ENCODE results near the gene TNRC6C.
"Not testable (repeated sequence)": the region's sequence is repeated elsewhere in the genome, so short reads cannot be mapped to it uniquely, and the experiment has no call there.

TNRC6C gene

DNA sequence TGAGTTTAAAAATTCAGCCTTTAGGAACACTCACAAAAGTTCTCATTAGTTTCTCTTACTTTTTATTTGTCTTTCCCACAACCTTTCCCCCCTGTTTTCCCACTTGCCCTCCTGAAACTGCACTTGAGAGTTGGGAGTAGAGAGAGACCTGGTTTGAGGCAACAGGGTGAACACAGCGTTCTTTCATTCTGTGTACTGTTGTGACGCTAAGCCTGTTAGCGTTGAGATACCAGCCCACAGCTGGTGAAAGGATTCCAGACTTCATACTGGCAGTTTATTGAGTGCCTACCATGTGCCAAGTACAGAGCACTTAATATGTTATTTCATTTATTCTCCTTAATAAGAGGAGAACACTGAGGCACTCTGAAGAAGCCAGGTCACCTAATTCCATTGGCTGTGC lies 10.3 kb downstream of the TNRC6C start:
- DNase-seq: no peak

DNA sequence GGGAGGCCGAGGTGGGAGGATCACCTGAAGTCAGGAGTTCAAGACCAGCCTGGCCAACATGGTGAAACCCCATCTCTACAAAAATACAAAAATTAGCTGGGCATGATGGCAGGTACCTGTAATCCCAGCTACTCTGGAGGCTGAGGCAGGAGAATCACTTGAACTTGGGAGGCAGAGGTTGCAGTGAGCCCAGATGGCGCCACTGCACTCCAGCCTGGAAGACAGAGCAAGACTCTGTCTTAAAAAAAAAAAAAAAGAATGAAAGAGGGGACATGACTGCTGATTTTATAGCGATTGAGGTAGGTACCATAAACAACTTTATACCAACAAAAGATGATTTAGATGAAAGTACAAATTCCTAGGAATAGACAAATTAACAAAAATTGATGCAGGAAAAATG lies 13.8 kb downstream of the TNRC6C start:
- DNase-seq: not testable (repeated sequence)

DNA sequence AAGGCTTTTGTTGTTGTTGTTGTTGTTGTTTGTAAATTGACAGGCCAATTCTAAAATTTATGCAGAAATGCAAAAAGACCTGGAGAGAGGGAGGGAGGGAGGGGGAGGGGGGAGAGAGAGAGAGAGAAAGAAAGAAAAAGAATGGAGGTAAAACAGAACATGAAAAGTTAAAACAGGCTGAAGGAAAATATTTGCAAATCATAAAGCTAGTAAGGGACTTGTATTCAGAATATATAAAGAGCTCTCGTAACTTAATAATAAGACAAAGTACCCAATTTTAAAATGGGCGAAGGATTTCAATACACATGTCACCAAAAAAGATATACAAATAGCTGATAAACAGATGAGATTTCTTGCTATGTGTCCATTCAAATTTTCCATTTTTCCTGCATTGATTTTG lies 15.4 kb downstream of the TNRC6C start:
- no peak for DNase-seq

DNA sequence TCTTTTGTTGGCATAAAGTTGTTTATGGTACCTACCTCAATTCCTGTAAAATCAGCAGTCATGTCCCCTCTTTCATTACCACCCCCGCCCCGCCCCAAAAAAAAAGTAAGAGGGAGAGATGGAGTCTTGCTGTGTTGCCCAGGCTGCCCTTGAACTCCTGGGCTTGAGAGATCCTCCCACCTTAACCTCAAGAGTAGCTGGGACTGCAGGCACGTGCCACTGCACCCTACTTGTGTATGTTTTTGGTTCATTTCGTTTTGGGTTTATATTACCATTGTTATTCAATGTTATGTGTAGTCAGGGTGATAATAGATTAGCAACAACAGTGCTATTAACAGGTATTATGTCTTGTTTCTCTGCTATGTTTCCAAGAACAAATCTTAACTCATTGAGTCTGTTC lies 15.9 kb downstream of the TNRC6C start:
- DNase-seq: no peak

DNA sequence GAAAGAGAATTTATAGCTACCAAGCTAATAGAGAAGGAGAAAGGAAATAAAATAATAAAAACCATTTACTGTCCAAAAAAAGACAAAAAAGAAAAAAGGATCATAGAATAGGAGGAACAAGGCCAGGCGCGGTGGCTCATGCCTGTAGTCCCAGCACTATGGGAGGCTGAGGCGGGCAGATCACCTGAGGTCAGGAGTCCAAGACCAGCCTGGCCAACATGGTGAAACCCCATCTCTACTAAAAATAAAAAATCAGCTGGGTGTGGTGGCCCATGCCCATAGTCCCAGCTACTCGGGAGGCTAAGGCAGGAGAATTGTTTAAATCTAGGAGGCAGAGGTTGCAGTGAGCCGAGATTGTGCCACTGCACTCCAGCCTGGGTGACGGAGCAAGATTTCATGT lies 23.9 kb downstream of the TNRC6C start:
- DNase-seq: not testable (repeated sequence)

DNA sequence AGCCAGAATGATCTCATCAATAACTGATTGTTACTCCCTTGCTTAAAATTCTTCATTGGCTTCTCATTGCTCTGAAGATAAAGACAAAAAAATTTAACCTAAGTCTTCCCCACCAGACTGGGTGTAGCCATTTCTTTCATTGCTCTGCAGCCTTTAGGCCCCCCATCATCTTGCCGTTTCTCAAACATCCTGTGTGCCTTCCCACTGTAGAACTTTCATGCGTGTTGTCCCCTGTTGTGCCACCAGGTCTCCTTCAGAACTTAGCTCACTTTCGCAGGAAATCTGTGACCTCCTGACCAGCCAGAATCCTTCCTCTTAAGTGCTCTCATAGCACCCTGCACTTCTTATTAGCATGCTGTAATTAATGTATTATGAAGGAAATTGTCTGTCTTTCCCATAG lies 31.8 kb downstream of the TNRC6C start:
- DNase-seq: no peak

DNA sequence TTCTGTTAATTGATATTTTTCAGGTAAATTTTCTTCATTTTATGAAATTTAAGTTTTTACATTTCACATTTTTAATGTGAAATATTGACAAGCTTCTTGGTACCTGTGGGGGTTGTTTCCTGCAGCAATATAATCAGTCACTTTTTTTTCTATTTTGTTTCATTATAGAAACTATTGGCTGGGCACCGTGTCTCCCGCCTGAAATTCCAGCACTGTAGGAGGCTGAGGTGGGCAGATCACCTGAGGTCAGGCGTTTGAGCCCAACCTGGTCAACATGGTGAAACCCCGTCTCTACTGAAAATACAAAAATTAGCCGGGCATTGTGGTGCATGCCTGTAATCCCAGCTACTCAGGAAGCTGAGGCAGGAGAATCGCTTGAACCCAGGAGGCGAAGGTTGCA lies 35.2 kb downstream of the TNRC6C start:
- not testable (repeated sequence) for DNase-seq

DNA sequence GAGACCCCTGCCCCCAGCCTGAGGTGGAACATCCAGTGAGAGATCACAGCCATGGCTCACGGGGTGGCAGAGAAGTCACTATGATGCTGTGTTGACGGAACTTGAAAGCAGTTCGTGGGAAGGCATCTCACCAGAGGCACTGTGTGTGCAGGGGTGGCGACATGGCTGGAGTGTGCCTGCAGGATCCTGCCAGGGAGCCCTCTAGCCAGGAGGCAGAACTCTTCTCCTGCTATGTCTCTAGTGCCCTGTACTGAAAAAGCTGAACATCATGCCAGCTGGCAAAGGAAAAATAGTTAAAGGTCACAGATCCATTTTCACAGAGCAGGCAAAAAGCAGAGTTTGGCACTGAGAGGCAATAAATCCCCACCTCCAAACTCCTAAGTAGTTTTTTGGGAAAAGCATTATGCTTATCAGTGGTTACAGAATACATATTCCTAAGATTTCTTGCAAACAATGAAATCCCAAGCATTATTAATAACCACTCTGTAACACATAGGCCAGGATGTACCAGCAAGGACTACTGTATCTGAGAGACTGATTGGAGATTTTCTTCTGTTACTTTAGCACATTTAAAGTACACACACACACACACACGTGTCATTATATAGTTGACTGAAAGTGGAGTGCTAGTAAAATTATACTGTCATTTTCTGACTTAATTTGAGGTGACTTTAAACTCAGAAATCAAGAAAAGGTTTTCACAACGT lies 36.8 kb downstream of the TNRC6C start:
- no peak for DNase-seq

DNA sequence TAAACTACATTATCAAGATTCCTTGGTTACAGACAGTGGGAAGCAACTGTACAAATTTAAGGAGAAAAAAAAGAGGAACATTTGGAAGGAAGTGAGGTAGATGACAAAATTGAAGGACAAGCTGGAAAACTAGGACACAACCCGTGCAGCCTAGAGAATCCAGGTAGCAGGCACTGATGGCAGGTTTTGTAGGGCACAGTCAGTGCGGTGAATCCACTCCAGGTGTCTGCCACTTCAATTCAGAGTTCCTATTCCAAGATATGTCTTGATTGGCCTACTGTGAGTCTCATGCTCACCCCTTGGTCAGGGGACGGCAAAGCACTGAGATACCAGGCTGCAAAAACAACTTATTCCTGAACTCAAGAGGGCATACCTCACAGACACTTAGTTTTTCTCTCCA lies 37.8 kb downstream of the TNRC6C start:
- DNase-seq: no peak

DNA sequence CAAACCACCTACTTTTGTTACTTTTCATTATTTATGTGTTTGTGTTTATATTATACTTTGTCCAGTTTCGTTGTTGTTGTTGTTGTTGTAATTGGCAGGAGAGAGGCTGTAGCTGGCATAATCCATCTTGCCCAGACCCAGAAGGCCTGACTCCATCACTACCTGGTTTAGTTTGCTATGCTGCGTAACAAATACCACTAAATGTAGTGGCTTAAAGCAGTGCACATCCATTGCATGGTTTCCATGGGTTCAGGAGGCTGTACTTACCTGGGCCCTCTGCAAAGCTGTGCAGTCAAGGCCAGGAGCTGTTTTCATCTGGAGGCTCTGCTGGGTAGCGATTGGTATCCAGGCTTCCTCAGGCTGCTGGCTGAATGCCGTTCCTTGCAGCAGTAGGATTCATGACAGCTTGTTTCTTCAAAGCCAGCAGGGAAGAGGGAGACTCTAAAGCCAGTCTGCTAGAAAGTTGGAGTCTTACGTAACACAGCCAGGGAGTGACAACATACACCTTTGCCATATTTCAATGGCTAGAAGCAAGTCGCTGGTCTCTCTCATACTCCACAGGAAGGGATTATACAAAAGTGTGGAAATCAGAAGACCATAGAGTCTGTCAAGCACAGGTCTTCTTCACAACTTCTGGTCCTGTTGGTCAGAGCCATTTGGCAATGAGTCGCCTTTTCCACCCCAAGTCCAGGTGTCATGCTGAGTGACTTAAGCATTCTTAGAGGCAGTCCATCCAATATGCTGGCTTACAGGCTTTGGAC lies 41.1 kb downstream of the TNRC6C start:
- no peak for DNase-seq

DNA sequence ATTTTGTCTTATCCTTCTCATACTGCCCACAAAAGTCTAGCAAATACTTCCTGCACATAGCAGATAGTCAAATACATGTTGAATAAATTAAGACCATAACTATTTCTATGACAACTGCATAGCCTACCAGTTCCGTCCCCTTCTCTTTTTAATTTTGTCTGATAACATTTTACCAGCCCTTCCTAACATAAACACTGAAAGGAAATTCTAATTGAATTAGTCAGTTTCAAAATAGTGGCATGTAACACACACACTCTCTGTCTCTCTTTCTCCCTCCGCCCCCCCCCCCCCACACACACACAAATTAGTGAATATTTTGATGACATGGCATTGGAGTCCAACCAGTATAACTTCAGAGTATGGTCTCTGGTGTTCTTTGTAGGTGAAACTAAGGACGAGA lies 41.8 kb downstream of the TNRC6C start:
- DNase-seq: no peak

DNA sequence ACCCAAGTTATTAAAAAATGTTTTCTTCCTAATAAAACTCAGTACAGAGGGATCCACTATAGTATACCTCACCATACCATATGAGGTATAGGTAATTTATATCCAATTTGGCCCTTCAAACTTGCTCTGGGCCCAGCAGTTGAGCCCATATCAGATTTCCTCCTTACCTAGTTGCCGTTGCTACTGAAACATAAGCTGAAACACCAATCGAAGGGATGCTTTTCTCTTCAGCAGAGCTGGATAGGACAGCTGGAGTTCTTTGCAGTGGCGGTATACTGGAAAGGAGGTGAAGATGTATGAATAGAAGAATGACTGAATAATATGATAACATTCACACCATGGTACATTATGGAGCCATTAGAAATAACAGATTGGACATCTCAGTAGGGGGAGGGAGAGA lies 42.7 kb downstream of the TNRC6C start:
- DNase-seq: no peak

DNA sequence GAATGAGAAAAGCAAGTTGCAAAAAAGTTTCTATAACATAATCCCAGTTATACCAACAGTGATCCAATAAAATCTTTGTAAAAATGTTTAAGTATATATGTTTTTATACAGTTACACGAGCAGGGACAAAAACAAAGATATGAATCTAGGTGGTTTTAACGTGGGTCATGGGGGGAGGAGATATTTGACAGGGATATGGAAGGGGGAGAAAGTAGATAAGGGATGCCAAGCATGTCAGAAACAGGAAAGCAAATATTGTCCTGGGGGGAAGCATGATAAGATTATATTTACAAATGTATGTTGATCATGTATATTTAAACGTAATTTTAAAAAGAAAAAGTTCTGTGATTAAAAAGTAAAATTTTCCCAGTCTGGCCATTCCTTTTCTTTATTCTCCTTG lies 43.1 kb downstream of the TNRC6C start:
- DNase-seq: no peak

DNA sequence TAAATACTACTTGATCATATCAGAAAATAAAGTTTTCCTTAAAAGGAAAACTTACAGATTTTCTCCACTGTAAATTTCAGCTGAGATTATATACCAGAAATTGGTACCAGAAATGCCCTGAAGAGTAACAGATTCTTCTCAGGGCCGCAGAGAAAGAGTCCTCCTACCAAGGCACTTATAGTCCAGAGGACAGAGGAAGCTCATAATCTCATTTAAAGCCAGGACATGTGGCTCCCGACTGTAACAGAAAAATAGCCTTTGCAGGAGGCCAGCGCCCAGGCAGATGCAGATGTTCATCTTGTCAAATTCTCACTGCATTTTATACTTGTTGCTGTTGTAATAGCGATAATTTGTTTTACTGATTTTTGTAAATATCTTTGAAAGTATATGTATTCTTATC lies 43.7 kb downstream of the TNRC6C start:
- no peak for DNase-seq

DNA sequence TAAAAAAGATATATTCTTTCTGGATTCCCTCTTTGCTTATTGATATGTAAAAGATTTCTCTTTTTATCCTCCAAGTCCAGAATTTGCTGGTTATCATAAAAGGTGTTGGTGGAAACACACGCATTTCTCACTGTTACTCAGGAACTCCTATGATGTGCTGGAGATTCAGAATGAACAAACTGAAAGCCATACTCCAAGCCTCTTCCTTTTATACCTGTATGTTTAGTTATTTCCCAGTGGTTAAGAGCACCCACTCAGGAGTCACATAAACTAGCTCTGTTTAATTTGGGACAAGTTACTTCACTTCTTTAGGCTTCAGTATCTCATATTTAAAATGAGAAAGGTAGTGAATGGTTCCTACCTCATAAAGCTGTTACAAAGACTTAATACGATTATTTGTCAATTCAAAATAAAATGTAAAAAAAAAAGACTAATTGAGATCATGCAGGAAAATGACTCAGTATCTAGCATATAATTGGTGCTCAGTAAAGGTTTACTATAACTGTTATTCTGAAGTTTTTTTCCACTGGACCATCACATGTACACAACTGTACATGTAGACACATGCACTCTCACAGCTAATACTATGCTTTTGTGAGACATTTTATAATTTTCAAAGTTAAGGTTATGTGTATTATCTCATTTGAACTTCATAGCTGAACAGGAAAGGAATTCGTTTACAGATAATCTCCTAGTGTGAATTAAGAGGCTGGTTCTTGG lies 47.1 kb downstream of the TNRC6C start:
- no peak for DNase-seq

DNA sequence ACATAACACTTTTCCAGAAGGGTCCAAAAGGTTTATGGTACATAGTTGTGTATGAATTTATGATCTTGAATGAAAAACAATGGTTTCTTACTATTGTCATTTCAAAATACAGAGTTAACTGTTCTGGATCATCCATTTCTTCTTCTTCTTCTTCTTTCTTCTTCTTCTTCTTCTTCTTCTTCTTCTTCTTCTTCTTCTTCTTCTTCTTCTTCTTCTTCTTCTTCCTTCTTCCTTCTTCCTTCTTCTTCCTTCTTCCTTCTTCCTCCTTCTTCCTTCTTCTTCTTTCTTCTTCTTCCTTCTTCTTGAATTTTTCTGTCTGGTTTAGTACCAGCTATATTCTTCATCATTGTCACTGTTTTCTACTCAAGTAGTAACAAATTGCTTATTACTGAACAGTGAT lies 47.8 kb downstream of the TNRC6C start:
- DNase-seq: no peak

DNA sequence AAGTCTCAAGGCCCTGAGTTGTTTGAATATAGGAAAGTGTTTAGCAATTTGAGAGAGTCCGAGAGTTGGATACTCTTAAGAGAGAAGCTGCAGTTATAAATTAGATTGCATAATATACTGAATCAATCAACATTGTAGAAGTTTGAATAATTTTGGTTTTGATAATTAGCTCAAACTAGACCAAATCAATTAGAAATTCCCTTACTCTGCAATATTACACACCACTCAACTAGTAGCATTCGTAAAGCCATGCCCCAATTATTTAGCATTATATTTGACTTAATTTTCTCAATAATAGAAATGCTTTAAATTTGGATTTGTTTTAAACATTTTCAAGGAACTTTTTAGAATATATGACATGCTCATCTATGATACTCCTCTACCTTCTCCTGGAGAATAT lies 49.1 kb downstream of the TNRC6C start:
- no peak for DNase-seq

DNA sequence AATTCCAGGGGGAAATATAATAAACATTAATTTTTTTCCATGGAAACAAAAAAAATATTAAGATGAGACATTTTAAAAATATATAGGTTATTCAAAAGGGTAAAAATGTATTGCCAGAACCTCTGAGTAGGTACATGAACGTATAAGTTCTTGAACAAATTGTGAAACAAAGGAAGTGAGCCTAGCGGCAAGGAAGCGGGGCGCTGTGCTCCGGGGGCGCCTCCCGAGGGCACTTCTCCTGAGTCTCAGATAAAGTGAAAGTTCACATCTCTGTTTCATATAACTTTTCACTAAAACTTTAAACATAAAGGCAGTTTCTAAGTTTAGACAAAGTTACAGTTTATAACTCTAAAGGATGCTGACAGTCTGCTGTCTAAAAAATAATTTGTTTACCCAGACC lies 52.3 kb downstream of the TNRC6C start:
- peak in 1 of 2 donors; percentile 22 for DNase-seq

DNA sequence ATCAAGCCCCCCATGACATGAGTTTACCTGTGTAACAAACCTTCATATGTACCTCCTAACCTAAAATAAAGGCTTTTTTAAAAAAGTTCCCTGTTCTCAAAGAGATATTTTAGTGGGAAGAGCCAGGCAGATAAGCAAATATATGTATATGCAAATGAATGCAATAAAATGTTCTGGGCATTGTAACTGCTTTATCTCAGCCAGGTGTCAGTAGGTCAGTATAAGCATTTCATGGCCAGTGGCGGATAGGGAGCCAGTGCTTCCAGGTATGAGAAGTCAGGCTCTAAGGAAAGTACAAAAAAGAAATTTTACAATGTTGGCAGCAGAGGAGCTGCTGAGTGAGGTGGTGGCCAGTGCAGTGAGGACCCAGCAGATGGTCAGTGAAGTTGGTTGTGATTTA lies 53.9 kb downstream of the TNRC6C start:
- DNase-seq: no peak

DNA sequence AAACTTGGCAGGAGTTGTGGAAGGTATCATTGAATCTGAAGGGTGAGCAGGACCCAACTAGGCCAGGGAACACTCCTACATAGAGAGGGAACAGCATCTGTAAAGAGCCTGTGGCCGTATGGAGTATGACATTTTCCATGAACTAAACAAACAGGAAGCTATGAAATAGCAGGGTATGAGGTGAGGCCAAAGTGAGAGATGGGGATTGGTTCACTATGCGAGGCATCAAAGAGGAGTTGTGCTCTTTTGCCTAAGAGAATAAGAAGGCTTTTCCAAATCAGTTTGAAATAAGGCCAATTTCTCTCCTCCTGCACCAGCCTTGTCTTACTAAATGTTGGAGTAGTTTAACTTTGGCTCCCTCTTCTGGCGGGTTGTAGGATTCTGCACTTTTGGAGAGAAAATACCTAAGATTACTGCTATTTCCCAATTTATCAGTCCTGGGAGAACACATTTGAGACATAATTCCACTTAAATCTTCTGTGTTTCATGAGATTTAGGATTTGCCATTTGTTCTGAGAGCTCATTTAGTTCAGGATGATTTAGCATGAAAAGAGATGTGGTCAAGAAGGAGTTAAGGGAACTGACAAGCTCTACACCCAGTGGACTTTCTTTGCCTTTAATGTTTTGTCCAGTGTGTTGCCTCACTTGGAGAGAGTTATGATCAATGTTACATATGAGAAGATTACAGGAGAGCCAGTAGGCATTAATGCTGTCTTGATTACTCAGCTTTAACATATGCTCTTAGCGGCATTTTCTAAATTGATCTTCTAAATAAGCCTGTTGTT lies 55.4 kb downstream of the TNRC6C start:
- DNase-seq: peak in 1 of 2 donors; percentile 61

DNA sequence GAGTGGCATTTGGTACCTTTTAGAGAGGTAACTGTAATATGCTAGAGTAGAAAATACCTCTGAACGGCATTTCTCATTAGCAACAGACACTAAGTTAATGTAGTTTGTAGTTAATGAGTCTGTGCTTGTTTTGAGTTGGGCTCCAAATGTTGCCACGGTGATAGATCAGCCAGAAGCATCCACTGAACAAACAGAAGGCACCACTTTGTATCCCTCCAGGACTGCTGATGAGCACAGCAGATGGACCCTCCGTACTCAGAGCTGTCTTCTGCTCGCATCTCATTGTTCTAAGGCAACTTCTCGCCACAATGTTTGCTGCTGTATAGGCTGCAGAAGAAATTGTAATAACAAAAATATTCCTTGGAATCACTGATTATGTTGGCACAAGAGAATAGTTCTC lies 56.1 kb downstream of the TNRC6C start:
- no peak for DNase-seq

DNA sequence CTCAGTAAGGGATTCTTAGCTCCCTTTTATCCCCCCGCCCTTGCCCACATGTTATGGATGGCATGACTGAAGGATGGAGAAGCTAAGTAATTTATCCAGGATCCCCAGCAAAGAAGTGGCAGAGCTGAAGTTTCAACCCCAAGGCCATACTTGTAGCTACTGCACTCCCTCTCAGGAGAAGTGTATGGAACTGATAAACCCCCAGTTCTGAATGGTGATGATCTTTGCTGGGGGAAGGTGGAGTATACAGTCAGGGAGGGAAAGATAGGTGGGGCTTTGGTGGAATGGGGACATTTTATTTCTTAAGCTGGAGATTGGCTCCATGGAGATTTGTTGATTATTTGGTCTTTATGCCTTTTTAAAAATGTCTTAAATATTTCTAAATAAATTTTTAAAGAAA lies 58.3 kb downstream of the TNRC6C start:
- no peak for DNase-seq

DNA sequence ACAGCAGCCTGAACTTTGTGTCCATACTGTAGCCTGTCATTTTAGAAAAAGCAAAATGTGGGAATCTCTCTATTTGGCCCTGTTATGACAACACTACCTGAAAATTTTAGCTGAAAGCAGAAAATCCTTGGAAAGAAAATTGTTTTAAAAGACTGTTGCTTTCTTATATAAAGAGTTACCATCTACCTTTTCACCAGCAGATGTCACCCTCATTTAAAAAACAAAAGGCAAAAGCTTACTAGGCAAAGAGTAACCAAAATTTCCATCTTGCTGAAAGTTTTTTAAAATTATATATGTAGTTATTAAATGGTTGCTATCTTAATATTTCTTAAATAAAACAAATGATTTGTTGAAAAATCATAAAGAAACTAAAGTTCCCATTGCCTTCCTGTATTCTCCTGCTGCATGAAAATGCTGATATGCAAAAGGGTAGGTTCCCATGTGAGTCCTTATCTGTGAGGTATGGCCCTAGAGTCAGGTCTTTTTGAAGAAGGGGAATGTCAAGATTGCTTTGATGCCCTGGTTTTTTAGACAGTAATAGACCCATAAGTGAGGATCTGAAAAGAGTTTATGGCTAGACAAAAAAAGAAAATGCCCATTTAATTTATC lies 61.0 kb downstream of the TNRC6C start:
- no peak for DNase-seq
